Endothelial cell of umbilical vein (primary cell): ENCODE results near the gene CADPS. TPM values are rescaled to one million over a fixed set of nuclear protein-coding genes. Genes with fewer than 3 reads are reported as not detected.

ENCODE experiments used
- BruUV-seq: library from RNA; stranded (reverse); fragments of 400-500 nt; replicated peaks from 2 replicates; lab custom pipeline; 2021; lab: Mats Ljungman, UMichigan
- CTCF ChIA-PET: fragments of 300-600, 350-600 bp; sonication (Branson Sonifier 250); formaldehyde crosslinking; loops from one replicate; lab custom pipeline; 2021; ENCODE audit warnings: antibody characterized with exemption, inconsistent platforms; lab: Charles Lee
- POLR2A ChIA-PET: fragments of 300-600, 350-600 bp; sonication (Branson Sonifier 250); formaldehyde crosslinking; loops from one replicate; lab custom pipeline; 2021; ENCODE audit warnings: antibody characterized with exemption, inconsistent platforms; lab: Charles Lee
- DNase-seq: peaks from one replicate; pipeline ENCODE4 v3.0.0-alpha.2; 2011; ENCODE audit warnings: low read depth, low spot score
- FAIRE-seq: peaks from 2 replicates; lab custom pipeline; 2011; peaks lifted over from hg19 to GRCh38; lab: Jason Lieb, UNC
- H2AFZ ChIP-seq: 2 replicates; pipeline ENCODE4 v1.6.0; 2012; ENCODE audit warnings: low read depth, low read length, control low read depth, inconsistent platforms
- H3K27ac ChIP-seq: 2 replicates; pipeline ENCODE4 v1.5.1; 2011; ENCODE audit warnings: low read depth, mild to moderate bottlenecking, control low read depth, low read length, moderate library complexity; ENCODE audit not compliant: insufficient read depth
- H3K27me3 ChIP-seq, 2 experiments: 2 replicates each; pipeline versions ENCODE4 v1.6.0 to v1.6.1; 2011; ENCODE audit warnings: low read length in 2 of 2, mixed read lengths in 1 of 2; ENCODE audit not compliant: control insufficient read depth in 2 of 2, insufficient read depth in 2 of 2
- H3K36me3 ChIP-seq, 2 experiments: 2 replicates in 1 of 2; 3 replicates in 1 of 2; pipeline ENCODE4 v1.5.1; 2011; ENCODE audit warnings: low read length in 2 of 2, mild to moderate bottlenecking in 1 of 2, moderate library complexity in 1 of 2; ENCODE audit not compliant: control insufficient read depth in 2 of 2, insufficient read depth in 2 of 2; ENCODE audit errors: extremely low read depth in 1 of 2
- H3K4me1 ChIP-seq: 3 replicates; pipeline ENCODE4 v1.5.1; 2011; ENCODE audit warnings: mild to moderate bottlenecking, low read length; ENCODE audit not compliant: control insufficient read depth, insufficient read depth; ENCODE audit errors: extremely low read depth
- H3K4me2 ChIP-seq: 2 replicates; pipeline ENCODE4 v1.6.1; 2011; ENCODE audit warnings: low read length, control low read depth, mixed read lengths; ENCODE audit not compliant: insufficient read depth
- H3K4me3 ChIP-seq, 3 experiments: fragments of 200-600 bp in 1 of 3; sonication (generic), shearing (Covaris generic) in 1 of 3; replicated peaks in 1 of 3; 2 replicates each; pipeline ENCODE4 v1.5.1; 2011 to 2016; ENCODE audit warnings: control low read depth in 3 of 3, low read length in 3 of 3, mild to moderate bottlenecking in 2 of 3, inconsistent platforms in 1 of 3, low read depth in 1 of 3, moderate library complexity in 1 of 3; ENCODE audit not compliant: insufficient read depth in 1 of 3
- H3K79me2 ChIP-seq: 2 replicates; pipeline ENCODE4 v1.6.0; 2012; ENCODE audit warnings: low read length, inconsistent platforms; ENCODE audit not compliant: control insufficient read depth, insufficient read depth
- H3K9ac ChIP-seq: replicated peaks from 2 replicates; pipeline ENCODE3; 2011; ENCODE audit warnings: low read length, control low read depth; ENCODE audit not compliant: insufficient read depth; ENCODE audit errors: extremely low read depth
- H3K9me1 ChIP-seq: replicated peaks from 3 replicates; pipeline ENCODE4 v1.6.0; 2011; ENCODE audit warnings: mild to moderate bottlenecking, low read length; ENCODE audit not compliant: control insufficient read depth, insufficient read depth; ENCODE audit errors: extremely low read depth
- H3K9me3 ChIP-seq: replicated peaks from 2 replicates; pipeline ENCODE4 v1.5.1; 2012; ENCODE audit warnings: low read length, inconsistent platforms; ENCODE audit not compliant: control insufficient read depth, insufficient read depth
- H4K20me1 ChIP-seq: replicated peaks from 2 replicates; pipeline ENCODE3; 2011; ENCODE audit warnings: mild to moderate bottlenecking, low read length; ENCODE audit not compliant: control insufficient read depth, insufficient read depth; ENCODE audit errors: extremely low read depth
- CTCF ChIP-seq, 2 donors: IDR thresholded peaks; 1 replicate in 1 of 2; 2 replicates in 1 of 2; pipeline ENCODE4 v1.5.1; 2011; ENCODE audit warnings: low read length in 2 of 2, mild to moderate bottlenecking in 2 of 2, moderate library complexity in 2 of 2, control low read depth in 1 of 2, inconsistent platforms in 1 of 2, low read depth in 1 of 2; ENCODE audit not compliant: insufficient read depth in 1 of 2; ENCODE audit errors: extremely low read depth in 1 of 2
- EZH2 ChIP-seq: IDR thresholded peaks from 2 replicates; pipeline ENCODE4 v1.6.1; 2012; ENCODE audit warnings: borderline replicate concordance, low read depth, mild to moderate bottlenecking, moderate library complexity, low read length, inconsistent platforms; ENCODE audit not compliant: severe bottlenecking
- FOS ChIP-seq: IDR thresholded peaks from 2 replicates; pipeline ENCODE4 v1.6.1; 2011; ENCODE audit warnings: mild to moderate bottlenecking, low read length, moderate library complexity, borderline replicate concordance; ENCODE audit not compliant: insufficient read depth
- GATA2 ChIP-seq: IDR thresholded peaks from 2 replicates; pipeline ENCODE4 v1.7.0; 2011; ENCODE audit warnings: low read depth, mild to moderate bottlenecking, moderate library complexity, mixed read lengths, low read length; ENCODE audit not compliant: insufficient read length, insufficient read depth
- JUN ChIP-seq: IDR thresholded peaks from 2 replicates; pipeline ENCODE4 v1.6.1; 2011; ENCODE audit warnings: borderline replicate concordance, low read depth; ENCODE audit not compliant: insufficient read length, insufficient read depth
- MYC ChIP-seq: IDR thresholded peaks from one replicate; pipeline ENCODE4 v1.6.1; 2011; ENCODE audit warnings: mild to moderate bottlenecking, low read depth, low read length
- POLR2A ChIP-seq: IDR thresholded peaks from 2 replicates; pipeline ENCODE4 v1.6.1; 2012; ENCODE audit warnings: low read depth, mild to moderate bottlenecking, control low read depth, low read length
- POLR2AphosphoS5 ChIP-seq: IDR thresholded peaks from 2 replicates; pipeline ENCODE4 v1.6.1; 2012; ENCODE audit warnings: low read depth, mild to moderate bottlenecking, control low read depth, low read length, moderate library complexity; ENCODE audit not compliant: insufficient read depth
- dilution Hi-C: fragments of 300-500 bp; cut with MboI; formaldehyde crosslinking; loops from one replicate; pipeline ENCODE4 v1.15.0; 2019; ENCODE audit warnings: low sequenced_read_pairs; ENCODE audit not compliant: extremely low pct_ligation_motif_present
- intact Hi-C: fragments of 100-400 bp; cut with micrococcal nuclease; formaldehyde crosslinking; loops from one replicate; pipeline ENCODE4 v1.10.0; 2022
- polyA plus RNA-seq, 4 experiments: library from polyadenylated mRNA; depleted of rRNA in 3 of 4; stranded (reverse) in 3 of 4; unstranded in 1 of 4; fragments of >200 nt; gene quantifications; 2 replicates each; pipeline versions ENCODE4 v1.2.1 to v1.2.3, GENCODE V29; 2011 to 2012; ENCODE audit warnings: missing spikeins in 1 of 4
- total RNA-seq: library from RNA; stranded (reverse); gene quantifications from 2 replicates; pipeline ENCODE4 v1.2.3, GENCODE V29; 2021
- TF ChIP-seq, protein P1 (sequence below): IDR thresholded peaks from 2 replicates; pipeline ENCODE4 v1.6.1; 2011; ENCODE audit not compliant: insufficient read depth, insufficient read length

CADPS gene
- total and polyA plus RNA-seq, 2 donors (not counting 3 experiments of a cell fraction or from before 2014, with no cell fraction given): not detected

DNA sequence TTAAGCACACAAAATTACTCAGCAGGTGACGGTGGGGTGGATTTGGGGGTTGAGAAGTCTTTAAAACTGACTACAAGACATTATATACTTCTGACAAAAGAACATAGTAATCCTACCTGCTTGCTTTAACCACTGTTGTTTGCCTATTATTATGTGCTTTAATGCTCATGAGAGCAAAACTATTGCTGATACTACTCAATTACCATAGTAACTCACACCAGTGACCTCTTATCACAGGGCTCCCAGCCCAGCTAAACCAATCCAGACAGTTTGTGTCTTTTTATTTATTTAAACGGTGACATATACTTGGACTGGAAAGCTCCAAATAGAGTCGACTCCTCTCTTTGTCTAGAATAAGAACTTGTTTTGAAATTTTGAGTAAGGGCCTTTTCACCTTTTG is 459.1 kb downstream of the CADPS start:
- BruUV-seq: no TSS peak
- no peak overlapping the region for H3K27ac ChIP-seq
- intact Hi-C loops (no loop called here), dilution Hi-C loops (no loop called here)
- no peak overlapping the region for H3K9ac ChIP-seq
- FAIRE-seq (no peak), DNase-seq (no peak)
- no peak overlapping the region for H2AFZ ChIP-seq
- H3K9me1 ChIP-seq: no peaks in the 10 kb centered on the region
- TF ChIP-seq EZH2 (no peak), POLR2A (no peak), MYC (no peak), JUN (no peak), GATA2 (no peak), POLR2AphosphoS5 (no peak), FOS (no peak), CTCF (IDR thresholded peaks at IDR 0.05; ENCODE audit: extremely low read depth in 1 of 2, insufficient read depth in 1 of 2, low read depth in 1 of 2, low read length in 2 of 2) (no peak)
- TF ChIP-seq, protein P1, sequence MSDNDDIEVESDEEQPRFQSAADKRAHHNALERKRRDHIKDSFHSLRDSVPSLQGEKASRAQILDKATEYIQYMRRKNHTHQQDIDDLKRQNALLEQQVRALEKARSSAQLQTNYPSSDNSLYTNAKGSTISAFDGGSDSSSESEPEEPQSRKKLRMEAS: no peak
- no peak overlapping the region for H3K4me2 ChIP-seq
- ChIA-PET CTCF (no interaction called here), POLR2A (no interaction called here)
- H3K36me3 ChIP-seq: no peaks in the 10 kb centered on the region
- peaks cover 0 to 3% of the 10 kb centered on the region in 2 experiments for H3K27me3 ChIP-seq
- no peaks in the 10 kb centered on the region for H3K4me1 ChIP-seq
- no peaks in the 10 kb centered on the region for H3K9me3 ChIP-seq
- H4K20me1 ChIP-seq: no peaks in the 10 kb centered on the region
- H3K4me3 ChIP-seq: no peak overlapping the region
- no peaks in the 10 kb centered on the region for H3K79me2 ChIP-seq
